ENCODE measurements around the gene MYL2. TPM values are rescaled to one million over a fixed set of nuclear protein-coding genes. Genes with fewer than 3 reads are reported as not detected.

The MYL2 gene
- total RNA-seq, 1 experiment from 2014 or later: not detected

GRCh38 chr12:110896559-110896958, 23.8 kb downstream of the MYL2 start:
- no peak for DNase-seq (ENCODE audit: low read depth)

GRCh38 chr12:110893956-110894355, 26.4 kb downstream of the MYL2 start:
- no peak for DNase-seq (ENCODE audit: low read depth)

- no peak for DNase-seq (ENCODE audit: low read depth)
Measured at GRCh38 chr12:110889361-110889760, 31.0 kb downstream of the MYL2 start.

- DNase-seq (ENCODE audit: low read depth): no peak
Measured at GRCh38 chr12:110888256-110888991, 32.0 kb downstream of the MYL2 start.

- no peak for DNase-seq (ENCODE audit: low read depth)
Measured at GRCh38 chr12:110885152-110885840, 35.1 kb downstream of the MYL2 start.

- DNase-seq (ENCODE audit: low read depth): no peak
Measured at GRCh38 chr12:110883251-110883650, 37.1 kb downstream of the MYL2 start.

- DNase-seq (ENCODE audit: low read depth): no peak
Measured at GRCh38 chr12:110880651-110881050, 39.7 kb downstream of the MYL2 start.

GRCh38 chr12:110874781-110875180, 45.6 kb downstream of the MYL2 start:
- DNase-seq (ENCODE audit: low read depth): no peak

- DNase-seq (ENCODE audit: low read depth): no peak
Measured at GRCh38 chr12:110874351-110874750, 46.0 kb downstream of the MYL2 start.

GRCh38 chr12:110872100-110872499, 48.3 kb downstream of the MYL2 start:
- DNase-seq (ENCODE audit: low read depth): no peak

GRCh38 chr12:110869803-110870202, 50.6 kb downstream of the MYL2 start:
- DNase-seq (ENCODE audit: low read depth): no peak

GRCh38 chr12:110869026-110869425, 51.4 kb downstream of the MYL2 start:
- no peak for DNase-seq (ENCODE audit: low read depth)

- DNase-seq (ENCODE audit: low read depth): no peak
Measured at GRCh38 chr12:110865521-110865920, 54.9 kb downstream of the MYL2 start.

- DNase-seq (ENCODE audit: low read depth): no peak
Measured at GRCh38 chr12:110863161-110863560, 57.2 kb downstream of the MYL2 start.

- DNase-seq (ENCODE audit: low read depth): no peak
Measured at GRCh38 chr12:110862329-110862728, 58.0 kb downstream of the MYL2 start.

- no peak for DNase-seq (ENCODE audit: low read depth)
Measured at GRCh38 chr12:110861729-110862128, 58.6 kb downstream of the MYL2 start.

Other genes with a start within 250 kb of the MYL2 start
- 2.2 and 3.2 TPM in 2 replicates for gene HVCN1, start 231.5 kb downstream of the MYL2 start, total RNA-seq (2014; rRNA removed; shearing (Covaris generic))
- gene PPP1CC, start 177.7 kb downstream of the MYL2 start, total RNA-seq (2014; rRNA removed; shearing (Covaris generic)): 138 and 148 TPM in 2 replicates
- not detected in 2 replicates for gene CCDC63, start 73.6 kb downstream of the MYL2 start, total RNA-seq (2014; rRNA removed; shearing (Covaris generic))
- gene CUX2, start 113.6 kb upstream of the MYL2 start, total RNA-seq (2014; rRNA removed; shearing (Covaris generic)): not detected in 2 replicates

Data from RPMI7951 (cell line).